SK-N-SH treated with all-trans-retinoic acid at 6 μM for 48 hours (cell line): ENCODE measurements around the gene TIMELESS.

ENCODE experiments used
- ARNTL ChIP-seq: fragments of 450-650 bp; formaldehyde crosslinking; IDR thresholded peaks from 2 replicates; pipeline ENCODE4 v1.5.0; 2020; ENCODE audit warnings: low read depth, mild to moderate bottlenecking, moderate library complexity, borderline replicate concordance
- BACH2 ChIP-seq: fragments of 250-450 bp; sonication (Bioruptor Pico); IDR thresholded peaks from 2 replicates; pipeline ENCODE4 v1.9.0; 2021; ENCODE audit warnings: mild to moderate bottlenecking, borderline replicate concordance
- CREB5 ChIP-seq: fragments of 250-450 bp; sonication (Bioruptor Pico); IDR thresholded peaks from 2 replicates; pipeline ENCODE4 v1.5.1; 2020; ENCODE audit warnings: low read depth, mild to moderate bottlenecking, moderate library complexity
- GLIS3 ChIP-seq: fragments of 250-450 bp; sonication (Bioruptor Pico); IDR thresholded peaks from 2 replicates; pipeline ENCODE4 v1.5.0; 2020; ENCODE audit warnings: mild to moderate bottlenecking, moderate library complexity
- PATZ1 ChIP-seq: fragments of 250-450 bp; sonication (Bioruptor Pico); IDR thresholded peaks from 2 replicates; pipeline ENCODE4 v1.8.0; 2020; ENCODE audit warnings: mild to moderate bottlenecking, moderate library complexity, borderline replicate concordance
- PPARA ChIP-seq: fragments of 250-450 bp; sonication (Bioruptor Pico); IDR thresholded peaks from 2 replicates; pipeline ENCODE4 v1.5.0; 2020; ENCODE audit warnings: mild to moderate bottlenecking, borderline replicate concordance
- SNAI2 ChIP-seq: fragments of 250-450 bp; sonication (Bioruptor Pico); IDR thresholded peaks from 2 replicates; pipeline ENCODE4 v1.5.0; 2020; ENCODE audit warnings: mild to moderate bottlenecking, moderate library complexity
- ZFP3 ChIP-seq: fragments of 250-450 bp; sonication (Bioruptor Pico); IDR thresholded peaks from 2 replicates; pipeline ENCODE4 v1.5.0; 2020; ENCODE audit warnings: mild to moderate bottlenecking, moderate library complexity
- ZFP30 ChIP-seq: fragments of 450-650 bp; formaldehyde crosslinking; IDR thresholded peaks from 2 replicates; pipeline ENCODE4 v1.5.0; 2022; ENCODE audit warnings: mild to moderate bottlenecking, moderate library complexity

- no peak for TF ChIP-seq ARNTL (CRISPR knock-in tag)
- TF ChIP-seq PATZ1, result no peak
- TF ChIP-seq ZFP30, result no peak
- TF ChIP-seq SNAI2, result no peak
- TF ChIP-seq GLIS3 (CRISPR knock-in tag), result no peak
- no peak for TF ChIP-seq PPARA
- TF ChIP-seq ZFP3, result no peak
- no peak for TF ChIP-seq BACH2 (CRISPR knock-in tag)
- TF ChIP-seq CREB5 (CRISPR knock-in tag), result no peak
Observed at GRCh38 chr12:56377989-56378316, 71.3 kb downstream of the TIMELESS start.
